Immature natural killer cell (primary cell): ENCODE results near the gene TCF4. TPM values are rescaled to one million over a fixed set of nuclear protein-coding genes. Genes with fewer than 3 reads are reported as not detected.

Source experiments
- DNase-seq, 3 donors: peaks; one replicate each; pipeline ENCODE4 v3.0.0; 2022; ENCODE audit warnings: mixed read lengths in 1 of 3
- H3K27ac Mint-ChIP-seq, 6 donors: one replicate each; pipeline ENCODE4 v1.8.0; 2020; ENCODE audit warnings: mixed read lengths in 6 of 6, mild to moderate bottlenecking in 5 of 6, inconsistent platforms in 4 of 6, moderate library complexity in 3 of 6
- H3K27me3 Mint-ChIP-seq, 3 donors: one replicate each; pipeline ENCODE4 v1.8.0; 2020 to 2021; ENCODE audit warnings: low read depth in 3 of 3, mild to moderate bottlenecking in 3 of 3, mixed read lengths in 3 of 3, moderate library complexity in 3 of 3, inconsistent platforms in 1 of 3
- H3K36me3 Mint-ChIP-seq, 3 donors: one replicate each; pipeline ENCODE4 v1.8.0; 2020; ENCODE audit warnings: mixed read lengths in 3 of 3, inconsistent platforms in 2 of 3, mild to moderate bottlenecking in 2 of 3
- H3K4me1 Mint-ChIP-seq, 2 donors: one replicate each; pipeline ENCODE4 v1.8.0; 2020; ENCODE audit warnings: inconsistent platforms in 2 of 2, mild to moderate bottlenecking in 2 of 2, mixed read lengths in 2 of 2, moderate library complexity in 1 of 2
- H3K4me3 Mint-ChIP-seq, 5 donors: one replicate each; pipeline ENCODE4 v1.8.0; 2020; ENCODE audit warnings: mild to moderate bottlenecking in 5 of 5, mixed read lengths in 5 of 5, inconsistent platforms in 3 of 5, moderate library complexity in 3 of 5
- H3K9me3 Mint-ChIP-seq, 6 donors: one replicate each; pipeline ENCODE4 v1.8.0; 2020; ENCODE audit warnings: mild to moderate bottlenecking in 6 of 6, mixed read lengths in 6 of 6, inconsistent platforms in 4 of 6, moderate library complexity in 3 of 6
- polyA plus RNA-seq, 3 donors: library from polyadenylated mRNA; unstranded; fragments of 300-500 nt; fragmentation: Illumina TruSeq; gene quantifications; one replicate each; pipeline ENCODE4 v1.2.3, GENCODE V29; 2021

The TCF4 gene
- polyA plus RNA-seq, 3 donors from 2014 or later = 7.7 to 28.0 (median 17.6) TPM

GRCh38 chr18:55289048-55289447 lies 298.9 kb downstream of the TCF4 start:
- no peaks in the 10 kb centered on the region for H3K27me3 Mint-ChIP-seq
- H3K4me1 Mint-ChIP-seq = no peaks in the 10 kb centered on the region
- peaks cover 0 to 3% (median 0%) of the 10 kb centered on the region in 3 donors for H3K36me3 Mint-ChIP-seq
- no peak overlapping the region for H3K27ac Mint-ChIP-seq
- DNase-seq = no peak
- no peak overlapping the region for H3K4me3 Mint-ChIP-seq
- H3K9me3 Mint-ChIP-seq = no peaks in the 10 kb centered on the region

GRCh38 chr18:55287935-55288868 lies 299.8 kb downstream of the TCF4 start:
- DNase-seq = no peak
- Mint-ChIP-seq H3K27me3 (no peaks in the 10 kb centered on the region), H3K4me3 (no peak overlapping the region), H3K36me3 (no peaks in the 10 kb centered on the region), H3K9me3 (no peaks in the 10 kb centered on the region), H3K27ac (no peak overlapping the region), H3K4me1 (no peaks in the 10 kb centered on the region)

- no peak overlapping the region for H3K4me3 Mint-ChIP-seq
- H3K4me1 Mint-ChIP-seq = no peaks in the 10 kb centered on the region
- H3K36me3 Mint-ChIP-seq = no peaks in the 10 kb centered on the region
- no peaks in the 10 kb centered on the region for H3K9me3 Mint-ChIP-seq
- H3K27me3 Mint-ChIP-seq = no peaks in the 10 kb centered on the region
- H3K27ac Mint-ChIP-seq = no peak overlapping the region
- no peak for DNase-seq
Observed at GRCh38 chr18:55287149-55287806, 300.7 kb downstream of the TCF4 start.

- Mint-ChIP-seq H3K4me1 (no peaks in the 10 kb centered on the region), H3K27me3 (no peaks in the 10 kb centered on the region), H3K4me3 (no peak overlapping the region), H3K36me3 (no peaks in the 10 kb centered on the region), H3K27ac (no peak overlapping the region), H3K9me3 (no peaks in the 10 kb centered on the region)
- DNase-seq = no peak
Observed at GRCh38 chr18:55286257-55286825, 301.7 kb downstream of the TCF4 start.

- no peaks in the 10 kb centered on the region for H3K27me3 Mint-ChIP-seq
- no peak overlapping the region for H3K4me3 Mint-ChIP-seq
- no peaks in the 10 kb centered on the region for H3K36me3 Mint-ChIP-seq
- H3K9me3 Mint-ChIP-seq = no peaks in the 10 kb centered on the region
- H3K4me1 Mint-ChIP-seq = no peaks in the 10 kb centered on the region
- no peak for DNase-seq
- H3K27ac Mint-ChIP-seq = no peak overlapping the region
Observed at GRCh38 chr18:55284614-55285013, 303.4 kb downstream of the TCF4 start.

- no peaks in the 10 kb centered on the region for H3K27me3 Mint-ChIP-seq
- DNase-seq = no peak
- peaks cover 0 to 4% (median 0%) of the 10 kb centered on the region in 3 donors for H3K36me3 Mint-ChIP-seq
- H3K9me3 Mint-ChIP-seq = peaks cover 0 to 2% (median 0%) of the 10 kb centered on the region in 6 donors
- H3K27ac Mint-ChIP-seq = no peak overlapping the region
- H3K4me3 Mint-ChIP-seq = no peak overlapping the region
- H3K4me1 Mint-ChIP-seq = no peaks in the 10 kb centered on the region
Observed at GRCh38 chr18:55283309-55283708, 304.7 kb downstream of the TCF4 start.

- H3K4me1 Mint-ChIP-seq = no peaks in the 10 kb centered on the region
- no peaks in the 10 kb centered on the region for H3K27me3 Mint-ChIP-seq
- no peak overlapping the region for H3K4me3 Mint-ChIP-seq
- peaks cover 0 to 4% (median 0%) of the 10 kb centered on the region in 3 donors for H3K36me3 Mint-ChIP-seq
- DNase-seq = no peak
- H3K27ac Mint-ChIP-seq = no peak overlapping the region
- peaks cover 0 to 2% (median 0%) of the 10 kb centered on the region in 6 donors for H3K9me3 Mint-ChIP-seq
Observed at GRCh38 chr18:55280503-55280902, 307.5 kb downstream of the TCF4 start.

GRCh38 chr18:55275039-55275901 lies 312.7 kb downstream of the TCF4 start:
- Mint-ChIP-seq H3K4me3 (no peak overlapping the region), H3K4me1 (no peaks in the 10 kb centered on the region), H3K9me3 (peaks cover 0 to 2% (median 0%) of the 10 kb centered on the region in 6 donors), H3K27ac (no peak overlapping the region), H3K27me3 (no peaks in the 10 kb centered on the region), H3K36me3 (peaks cover 0 to 15% (median 0%) of the 10 kb centered on the region in 3 donors)
- no peak for DNase-seq

- Mint-ChIP-seq H3K36me3 (peaks cover 0 to 15% (median 0%) of the 10 kb centered on the region in 3 donors), H3K27ac (peak overlapping the region in 1 of 6 donors; percentile 27), H3K9me3 (no peaks in the 10 kb centered on the region), H3K4me1 (peaks cover 10 to 12% of the 10 kb centered on the region in 2 donors), H3K27me3 (no peaks in the 10 kb centered on the region), H3K4me3 (no peak overlapping the region)
- no peak for DNase-seq
Observed at GRCh38 chr18:55272510-55273243, 315.3 kb downstream of the TCF4 start.

- no peak overlapping the region for H3K27ac Mint-ChIP-seq
- peaks cover 20 to 38% of the 10 kb centered on the region in 2 donors for H3K4me1 Mint-ChIP-seq
- H3K27me3 Mint-ChIP-seq = no peaks in the 10 kb centered on the region
- no peak overlapping the region for H3K4me3 Mint-ChIP-seq
- no peaks in the 10 kb centered on the region for H3K9me3 Mint-ChIP-seq
- H3K36me3 Mint-ChIP-seq = peaks cover 0 to 8% (median 0%) of the 10 kb centered on the region in 3 donors
- DNase-seq = no peak
Observed at GRCh38 chr18:55269622-55270021, 318.4 kb downstream of the TCF4 start.

GRCh38 chr18:55268628-55269275 lies 319.2 kb downstream of the TCF4 start:
- peaks cover 0 to 8% (median 0%) of the 10 kb centered on the region in 3 donors for H3K36me3 Mint-ChIP-seq

GRCh38 chr18:55268151-55268601 lies 319.8 kb downstream of the TCF4 start:
- Mint-ChIP-seq H3K27me3 (no peaks in the 10 kb centered on the region), H3K4me1 (peaks cover 20 to 46% of the 10 kb centered on the region in 2 donors), H3K9me3 (no peaks in the 10 kb centered on the region), H3K27ac (peak overlapping the region in 3 of 6 donors; percentile 18 to 46 (median 32)), H3K36me3 (peaks cover 0 to 8% (median 0%) of the 10 kb centered on the region in 3 donors), H3K4me3 (peak overlapping the region in 1 of 5 donors; percentile 42)
- DNase-seq = peak in 1 of 3 donors; percentile 6

More at GRCh38 chr18:55268628-55269275, 319.2 kb downstream of the TCF4 start:
- no peaks in the 10 kb centered on the region for H3K27me3 Mint-ChIP-seq
- DNase-seq = no peak
- no peaks in the 10 kb centered on the region for H3K9me3 Mint-ChIP-seq
- H3K27ac Mint-ChIP-seq = peak overlapping the region in 1 of 6 donors; percentile 46
- peak overlapping the region in 1 of 5 donors; percentile 42 for H3K4me3 Mint-ChIP-seq
- H3K4me1 Mint-ChIP-seq = peaks cover 20 to 46% of the 10 kb centered on the region in 2 donors
